Epithelial cell of prostate (primary cell): Measurements from ENCODE around the gene BRME1.
"Not testable (repeated sequence)": the region's sequence is repeated elsewhere in the genome, so short reads cannot be mapped to it uniquely, and the experiment has no call there.

Source experiments
- DNase-seq: peaks from one replicate; pipeline ENCODE4 v3.0.0-alpha.2; 2011; ENCODE audit warnings: low read depth, low spot score
- H3K27ac ChIP-seq: fragments of 450-650 bp; 2 replicates; pipeline ENCODE4 v1.5.1; 2017; ENCODE audit warnings: mild to moderate bottlenecking

Gene BRME1

GRCh38 chr19:13929340-13929739 lies 23.4 kb upstream of the BRME1 start:
- no peak overlapping the region for H3K27ac ChIP-seq
- no peak for DNase-seq

GRCh38 chr19:13926715-13927114 lies 20.8 kb upstream of the BRME1 start:
- DNase-seq: no peak
- no peak overlapping the region for H3K27ac ChIP-seq

- no peak overlapping the region for H3K27ac ChIP-seq
- DNase-seq: no peak
Observed at GRCh38 chr19:13926010-13926409, 20.1 kb upstream of the BRME1 start.

GRCh38 chr19:13923194-13923987 lies 17.5 kb upstream of the BRME1 start:
- H3K27ac ChIP-seq: no peak overlapping the region
- no peak for DNase-seq

GRCh38 chr19:13922118-13922517 lies 16.2 kb upstream of the BRME1 start:
- H3K27ac ChIP-seq, DNase-seq: not testable (repeated sequence)

GRCh38 chr19:13920940-13921747 lies 15.2 kb upstream of the BRME1 start:
- DNase-seq: no peak
- H3K27ac ChIP-seq: no peak overlapping the region

- DNase-seq: no peak
- no peak overlapping the region for H3K27ac ChIP-seq
Observed at GRCh38 chr19:13920524-13920923, 14.6 kb upstream of the BRME1 start.

- no peak for DNase-seq
- no peak overlapping the region for H3K27ac ChIP-seq
Observed at GRCh38 chr19:13918726-13919411, 13.0 kb upstream of the BRME1 start.

GRCh38 chr19:13917888-13918406 lies 12.0 kb upstream of the BRME1 start:
- no peak overlapping the region for H3K27ac ChIP-seq
- no peak for DNase-seq

- no peak for DNase-seq
Observed at GRCh38 chr19:13914777-13915176, 8.9 kb upstream of the BRME1 start.

GRCh38 chr19:13913352-13913751 lies 7.4 kb upstream of the BRME1 start:
- DNase-seq: no peak
- no peak overlapping the region for H3K27ac ChIP-seq

More at GRCh38 chr19:13914777-13915176, 8.9 kb upstream of the BRME1 start:
- no peak overlapping the region for H3K27ac ChIP-seq

GRCh38 chr19:13909430-13909829 lies 3.5 kb upstream of the BRME1 start:
- no peak for DNase-seq
- H3K27ac ChIP-seq: no peak overlapping the region

- H3K27ac ChIP-seq: no peak overlapping the region
- DNase-seq: no peak
Observed at GRCh38 chr19:13908674-13909073, 2.8 kb upstream of the BRME1 start.

GRCh38 chr19:13906910-13907309 lies 993 bp upstream of the BRME1 start:
- H3K27ac ChIP-seq: peak overlapping the region; percentile 72
- no peak for DNase-seq

- DNase-seq: no peak
- H3K27ac ChIP-seq: peak overlapping the region; percentile 72
Observed at GRCh38 chr19:13906521-13906904, 596 bp upstream of the BRME1 start.

GRCh38 chr19:13902993-13903555 lies 2.8 kb downstream of the BRME1 start:
- no peak overlapping the region for H3K27ac ChIP-seq
- DNase-seq: no peak

- DNase-seq: no peak
- no peak overlapping the region for H3K27ac ChIP-seq
Observed at GRCh38 chr19:13899912-13900584, 5.9 kb downstream of the BRME1 start.

GRCh38 chr19:13899393-13899792 lies 6.5 kb downstream of the BRME1 start:
- DNase-seq: no peak
- H3K27ac ChIP-seq: no peak overlapping the region

- no peak overlapping the region for H3K27ac ChIP-seq
- DNase-seq: no peak
Observed at GRCh38 chr19:13896227-13896626, 9.7 kb downstream of the BRME1 start.

- H3K27ac ChIP-seq: no peak overlapping the region
- no peak for DNase-seq
Observed at GRCh38 chr19:13894552-13894951, 11.4 kb downstream of the BRME1 start.
